NCI-H1105 treated with DMSO at 0.1 percent for 48 hours (cell line): Measurements from ENCODE around the gene P2RX3.
"Not testable (repeated sequence)": the region's sequence is repeated elsewhere in the genome, so short reads cannot be mapped to it uniquely, and the experiment has no call there.

Experiments
- DNase-seq: peaks from one replicate; lab custom pipeline; 2025; lab: John Stamatoyannopoulos, UW

The P2RX3 gene

DNA sequence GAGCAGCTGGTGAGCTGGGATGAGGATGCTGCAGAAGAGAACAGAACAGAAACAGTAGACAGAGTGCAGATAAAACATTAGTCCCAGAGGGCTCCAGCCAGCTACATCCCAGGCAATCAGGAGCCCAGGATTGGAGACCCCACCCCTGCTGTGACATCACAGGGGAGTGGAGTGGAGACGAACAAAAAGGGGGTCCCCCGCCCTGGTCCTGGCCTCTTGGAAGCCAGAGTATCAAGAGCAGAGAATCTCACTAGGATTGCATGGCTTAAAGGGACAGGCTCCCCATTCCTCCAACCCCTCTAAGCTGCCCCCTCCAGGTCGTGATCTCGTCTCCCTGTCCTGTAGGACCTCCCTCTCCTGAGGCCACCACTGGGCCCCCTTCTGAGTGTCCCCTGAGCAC lies at the start of gene P2RX3:
Gene P2RX3, plus strand, starts transcription at position 211 of the 400 bp plus-strand sequence. CDS start 199 bp downstream, outside the sequence.
- DNase-seq: no peak

DNA sequence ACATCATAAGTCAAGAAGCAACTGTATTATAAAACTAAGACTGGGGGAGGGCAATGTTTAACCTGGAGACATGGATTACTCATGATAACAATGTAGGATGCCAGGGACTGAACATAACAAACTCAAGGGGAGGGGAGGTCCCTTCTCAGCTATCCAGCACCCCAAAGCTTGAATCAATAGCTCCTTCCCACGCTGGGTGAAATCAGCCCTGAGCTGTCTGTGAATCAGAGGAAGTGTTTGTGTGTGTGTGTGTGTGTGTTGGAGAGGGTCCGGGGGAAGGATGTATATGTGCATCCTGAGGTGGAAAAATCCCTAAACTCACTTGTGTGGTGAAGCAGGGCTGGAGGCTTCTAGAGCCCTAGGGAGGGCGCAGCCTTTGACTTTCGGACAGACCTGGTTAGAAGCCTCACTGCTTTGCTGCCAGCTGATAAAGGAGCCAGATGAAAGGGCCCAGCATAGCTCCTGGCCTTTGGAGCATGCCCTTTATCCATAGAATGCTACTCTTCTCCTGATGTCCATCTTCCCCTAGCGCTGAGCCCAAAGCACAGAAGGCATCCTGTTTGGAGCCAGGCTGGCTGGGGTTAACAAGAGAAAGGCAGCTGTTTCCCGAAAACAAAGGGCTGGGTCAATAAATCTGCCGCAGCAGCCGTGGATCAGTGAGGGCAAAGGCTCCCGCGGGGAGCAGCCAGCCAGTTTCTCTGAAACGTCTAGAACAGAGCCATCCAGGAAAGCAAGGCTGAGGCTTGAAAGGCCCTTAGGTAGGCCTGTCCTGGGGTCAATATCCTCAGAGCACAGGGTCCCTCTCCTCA lies 49.2 kb upstream of the P2RX3 start:
- DNase-seq: peak; percentile 64

DNA sequence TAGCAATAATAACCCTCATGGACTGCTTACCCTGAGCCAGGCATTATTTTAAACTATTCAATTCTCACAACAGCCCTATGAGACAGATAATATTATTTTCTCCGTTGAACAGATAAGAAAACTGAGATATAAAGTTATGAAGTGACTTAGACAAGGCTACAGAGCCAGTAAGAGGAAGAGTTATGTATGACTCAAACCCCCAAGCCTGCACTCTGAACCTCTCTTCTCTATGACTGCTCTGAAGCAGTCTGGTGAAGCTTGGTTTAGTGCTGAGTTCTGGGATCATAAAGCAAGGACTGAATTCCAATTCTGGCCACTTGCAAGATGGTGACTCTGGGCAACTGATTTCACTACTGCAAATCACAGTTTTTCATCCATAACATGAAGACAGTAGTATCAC lies 47.9 kb upstream of the P2RX3 start:
- DNase-seq: no peak

DNA sequence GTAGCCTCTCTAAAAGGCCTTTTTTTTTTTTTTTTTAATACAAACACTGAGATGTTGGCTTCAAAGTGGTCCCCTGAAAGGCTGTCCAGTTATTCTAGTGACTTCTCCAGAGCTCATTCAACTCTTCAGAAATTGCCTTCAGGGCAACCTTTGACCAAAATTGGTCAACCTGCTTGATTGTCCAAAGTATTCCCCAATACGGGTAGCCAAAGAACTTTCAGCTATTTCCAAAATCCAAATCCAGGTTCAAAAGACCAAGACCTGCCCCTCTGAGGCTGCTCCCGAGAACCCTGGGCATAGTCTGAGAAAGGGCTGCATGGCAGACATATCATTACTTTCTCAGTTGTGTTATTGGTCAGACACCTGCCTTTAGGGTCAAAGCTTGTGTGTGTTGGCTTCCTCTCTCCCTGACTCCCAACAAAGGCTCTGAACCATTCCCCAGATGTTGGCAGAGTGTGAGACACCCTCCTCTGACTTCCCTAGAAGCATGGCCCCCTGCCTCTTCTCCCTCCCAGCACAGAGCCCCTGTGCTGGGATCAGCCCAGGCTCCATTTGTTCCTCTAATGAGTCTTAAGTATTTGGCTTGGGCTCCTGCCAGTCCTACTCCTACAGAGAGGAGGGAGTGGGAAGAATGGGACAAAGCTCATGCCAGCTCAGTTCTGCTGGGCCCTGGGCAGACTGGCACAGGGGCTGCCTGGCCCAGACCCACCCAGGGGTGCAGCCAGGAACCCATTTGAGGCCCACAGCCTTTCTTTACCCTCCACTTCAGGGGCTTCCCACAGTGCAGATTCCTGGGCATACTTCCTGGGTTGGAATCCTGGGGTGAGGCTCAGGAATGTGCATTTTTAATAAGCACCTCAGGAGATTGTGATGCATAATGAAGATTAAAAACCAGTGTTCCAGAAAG lies 43.7 kb upstream of the P2RX3 start:
- DNase-seq: peak; percentile 80

DNA sequence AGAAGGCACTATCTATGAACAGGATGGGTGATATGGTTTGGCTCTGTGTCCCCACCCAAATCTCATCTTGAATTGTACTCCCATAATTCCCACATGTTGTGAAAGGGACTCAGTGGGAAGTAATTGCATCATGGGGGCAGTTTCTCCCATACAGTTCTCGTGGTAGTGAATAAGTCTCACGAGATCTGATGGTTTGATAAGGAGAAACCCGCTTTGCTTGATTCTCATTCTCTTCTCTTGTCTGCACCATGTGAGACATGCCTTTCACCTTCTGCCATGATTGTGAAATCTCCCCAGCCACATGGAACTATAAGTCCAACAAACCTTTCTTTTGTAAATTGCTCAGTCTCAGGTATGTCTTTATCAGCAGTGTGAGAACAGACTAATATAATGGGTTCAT lies 41.9 kb upstream of the P2RX3 start:
- not testable (repeated sequence) for DNase-seq

DNA sequence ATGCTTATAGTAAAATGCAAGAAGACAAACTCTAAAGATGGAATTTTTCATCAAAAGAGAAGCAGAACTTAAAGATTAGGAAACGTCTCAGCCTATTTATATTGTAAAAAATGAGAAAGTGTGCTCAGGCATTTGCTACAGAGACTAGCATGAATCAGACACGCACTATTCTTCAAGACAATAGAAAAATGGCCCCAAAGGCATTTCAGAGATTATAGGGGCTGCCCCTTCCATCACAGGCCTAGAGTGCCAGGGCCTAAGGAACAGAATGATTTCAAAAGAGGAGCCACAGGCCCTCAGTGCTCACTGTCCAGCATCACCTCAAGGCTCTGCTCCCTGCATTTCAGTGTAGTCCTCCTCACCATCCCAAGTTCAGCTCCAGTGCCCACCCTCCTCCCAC lies 40.9 kb upstream of the P2RX3 start:
- DNase-seq: no peak

DNA sequence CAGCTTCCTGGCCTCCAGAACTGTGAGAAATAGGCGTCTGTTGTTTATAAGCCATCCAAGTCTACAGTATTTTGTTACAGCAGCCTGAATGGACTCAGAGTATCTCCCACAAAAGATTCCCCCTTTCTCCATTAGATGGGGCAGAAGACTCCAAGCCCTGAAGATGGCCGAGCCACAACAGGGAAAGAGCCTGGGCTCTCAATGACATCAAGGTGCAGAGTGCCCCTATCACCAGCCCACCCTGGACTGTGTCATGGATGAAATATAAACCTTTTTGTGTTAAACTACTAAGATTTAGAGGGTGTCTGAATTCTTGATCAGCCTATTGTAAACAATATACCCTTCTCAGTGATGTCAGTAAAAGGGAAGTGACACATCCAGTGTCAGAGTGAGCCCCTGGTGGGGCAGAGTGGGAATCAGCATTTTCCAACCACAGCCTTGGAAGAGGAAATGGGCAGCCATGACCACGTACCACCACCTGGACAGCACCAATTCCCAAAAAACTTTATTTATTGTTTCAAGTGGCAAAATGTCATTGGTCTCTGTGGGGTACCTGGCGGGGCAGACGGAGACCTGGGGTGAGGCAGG lies 38.9 kb upstream of the P2RX3 start:
- no peak for DNase-seq

DNA sequence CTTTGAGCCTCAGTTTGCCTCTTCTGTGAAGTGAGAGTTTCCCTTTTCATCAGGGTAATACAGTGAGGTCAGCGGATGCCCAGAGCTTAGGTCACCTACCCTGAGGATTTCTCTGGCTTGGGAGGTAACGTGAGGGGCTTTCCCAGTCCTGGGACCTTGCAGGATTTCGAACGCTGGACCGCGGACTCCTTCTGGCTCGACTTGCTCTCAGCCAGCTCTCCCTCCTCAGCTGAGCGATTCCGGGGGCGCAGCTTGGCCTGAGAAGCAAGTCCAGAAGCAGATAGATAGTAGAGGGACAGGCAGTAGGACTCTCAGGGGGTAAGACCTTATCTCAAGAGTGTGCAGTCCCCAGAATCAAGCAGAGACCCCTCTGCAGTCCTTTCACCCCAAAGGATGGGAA lies 37.4 kb upstream of the P2RX3 start:
- no peak for DNase-seq

DNA sequence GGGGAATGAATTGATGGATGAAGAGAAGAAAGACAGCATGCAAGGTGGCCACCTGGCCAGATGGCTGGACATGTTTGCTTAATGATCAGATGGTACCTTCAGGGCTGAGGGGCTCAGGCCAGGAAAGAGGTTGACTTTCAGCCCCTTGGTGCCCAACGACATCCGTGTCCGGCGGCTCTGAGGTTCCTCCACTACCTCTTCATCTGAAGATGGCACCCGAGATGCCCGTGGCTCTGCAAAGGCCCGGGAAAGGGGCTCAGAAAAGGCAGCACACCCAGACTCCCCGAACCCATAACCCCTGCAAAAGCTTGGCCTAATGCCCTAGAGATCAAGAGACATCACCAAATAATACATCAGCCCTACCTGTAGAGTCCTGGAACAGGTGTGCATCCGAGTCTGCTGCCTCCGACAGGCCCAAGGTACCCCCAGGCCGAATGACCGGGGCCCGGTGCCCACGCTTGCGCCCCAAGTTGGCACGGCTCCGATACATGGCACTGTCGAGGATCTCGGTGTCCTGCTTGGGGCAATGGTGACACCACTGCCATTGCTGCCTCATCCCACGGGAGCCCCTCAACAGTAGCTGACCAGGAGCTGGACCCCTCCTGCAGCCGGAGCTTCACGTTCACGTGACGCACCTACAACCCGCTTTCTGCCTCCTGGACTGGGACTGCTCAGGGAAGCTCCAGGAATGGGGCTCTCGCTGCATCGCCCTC lies 36.3 kb upstream of the P2RX3 start:
- DNase-seq: no peak

DNA sequence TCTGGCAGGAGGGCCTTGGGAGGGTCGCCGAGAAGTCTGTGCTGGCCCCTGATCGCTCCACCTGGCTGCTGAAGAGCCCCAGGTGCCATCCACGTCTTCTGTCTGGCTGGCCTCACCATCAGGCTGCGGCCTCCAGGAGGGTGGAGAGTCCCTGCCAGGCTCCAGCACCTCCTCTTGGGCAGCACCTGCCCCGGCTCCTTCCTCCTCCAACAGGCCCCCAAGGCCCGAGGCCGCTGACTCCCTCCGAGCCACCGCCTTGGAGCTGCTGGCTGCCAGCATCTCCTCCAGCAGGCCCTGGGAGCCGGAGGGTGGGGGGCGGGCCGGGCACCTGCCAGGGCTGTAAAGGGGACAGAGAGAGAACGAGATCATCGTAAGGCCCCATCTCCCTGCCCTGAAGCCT lies 35.7 kb upstream of the P2RX3 start:
- no peak for DNase-seq

DNA sequence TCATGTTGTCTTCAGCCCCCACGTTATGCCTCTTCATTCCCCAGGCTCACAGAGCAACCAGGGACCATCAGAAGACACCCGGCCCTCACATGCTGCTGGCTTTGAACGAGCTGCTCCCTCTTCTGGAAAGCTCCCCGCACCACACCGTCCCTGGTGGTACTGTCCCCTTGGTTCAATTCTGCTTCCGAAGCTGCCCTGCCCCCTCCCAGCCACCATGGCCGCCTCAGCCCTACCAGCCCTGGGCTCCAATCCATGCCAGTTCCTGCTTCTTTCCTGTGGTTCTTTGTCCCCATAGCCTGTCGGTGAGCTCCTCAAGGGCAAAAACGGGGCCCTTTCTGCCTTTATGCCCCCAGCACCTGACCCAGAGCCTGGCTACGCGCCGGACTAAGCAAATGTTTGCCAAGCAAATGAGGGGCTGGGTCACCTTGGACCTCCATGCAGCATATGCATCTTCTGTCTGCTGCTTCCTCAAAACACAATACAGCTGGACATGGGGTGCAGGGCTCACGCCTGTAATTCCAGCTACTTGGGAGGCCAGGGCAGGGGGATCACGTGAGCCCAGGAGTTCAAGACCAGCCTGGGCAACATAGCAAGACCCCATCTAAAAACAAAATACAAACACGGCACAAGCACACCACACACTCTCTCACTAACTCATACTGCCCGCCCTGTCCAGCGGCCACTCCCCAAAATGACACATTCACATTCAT lies 34.7 kb upstream of the P2RX3 start:
- no peak for DNase-seq

DNA sequence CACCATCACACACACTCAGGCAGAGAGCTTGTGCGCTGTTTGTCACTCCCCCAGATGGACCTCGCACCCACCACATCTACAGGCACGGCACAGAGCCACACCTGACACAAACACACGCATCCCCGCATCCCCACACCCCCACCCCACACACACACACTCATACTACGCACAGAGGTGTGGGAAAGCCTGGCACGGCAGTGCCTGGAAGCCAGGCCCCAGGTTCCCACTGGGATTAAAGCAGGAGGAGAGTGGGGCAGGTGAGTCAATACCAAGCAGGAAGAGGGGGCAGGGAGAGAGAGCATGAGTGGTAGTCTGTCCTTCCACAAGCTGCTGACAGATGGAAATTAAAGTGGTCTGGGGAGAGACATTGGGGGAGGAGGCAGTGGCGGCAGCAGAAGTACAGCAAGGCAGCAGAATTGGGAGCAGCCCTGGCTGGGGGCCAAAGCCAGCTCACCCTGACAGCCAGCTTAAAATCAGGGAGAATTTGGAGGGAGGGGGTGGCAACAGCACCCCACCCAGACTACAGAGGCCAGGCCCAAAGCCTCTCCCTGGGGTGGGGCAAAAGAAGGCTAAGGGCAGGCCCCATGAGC lies 34.1 kb upstream of the P2RX3 start:
- DNase-seq: peak; percentile 61

DNA sequence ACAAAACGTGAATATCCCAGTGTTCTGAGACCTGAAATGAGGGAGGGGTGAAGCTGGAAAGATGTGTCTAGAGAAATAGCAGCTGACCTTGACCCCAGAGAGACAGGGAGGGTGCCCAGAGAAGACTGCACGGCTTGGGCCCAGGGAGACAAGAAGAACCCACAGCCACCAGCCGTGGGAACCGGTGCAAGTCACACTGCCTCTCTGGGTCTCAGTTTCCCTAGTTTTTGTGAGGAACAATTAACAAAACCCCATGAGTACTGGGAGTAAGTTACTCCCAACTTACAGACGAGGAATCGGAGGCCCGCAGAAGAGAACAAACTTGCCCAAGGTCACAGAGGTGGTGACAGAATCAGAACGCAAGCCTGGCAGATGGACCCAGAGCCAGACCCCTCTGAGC lies 32.6 kb upstream of the P2RX3 start:
- DNase-seq: no peak

DNA sequence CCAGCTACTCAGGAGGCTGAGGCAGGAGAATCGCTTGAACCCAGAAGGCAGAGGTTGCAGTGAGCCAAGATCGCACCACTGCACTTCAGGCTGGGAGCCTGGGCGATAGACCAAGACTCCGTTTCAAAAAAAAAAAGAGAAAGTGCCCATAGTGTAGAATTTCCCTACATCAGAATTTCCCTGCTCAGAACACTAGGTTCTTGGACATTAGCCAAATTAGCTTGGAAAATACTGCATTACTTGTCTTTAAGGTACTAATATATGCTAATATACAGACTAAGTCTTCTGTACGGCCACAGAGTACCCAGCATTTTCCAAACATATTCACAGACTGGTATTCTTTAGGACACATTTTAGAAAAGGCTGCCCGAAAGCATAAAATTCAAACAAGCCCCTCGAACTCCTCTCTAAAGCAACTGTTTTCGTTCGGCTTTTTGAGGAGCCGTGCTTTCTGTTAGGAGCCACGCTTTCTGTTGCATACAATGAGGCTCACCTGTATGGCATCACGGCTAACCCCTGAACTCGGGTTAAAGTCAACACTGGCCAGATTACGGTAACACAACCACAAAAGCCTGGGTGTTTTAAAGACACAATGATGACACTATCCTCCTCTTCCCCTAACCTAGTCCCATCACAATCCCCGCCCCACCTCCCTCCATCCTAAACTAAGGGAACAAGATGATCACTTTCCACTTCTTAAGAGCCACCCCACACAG lies 31.8 kb upstream of the P2RX3 start:
- no peak for DNase-seq

DNA sequence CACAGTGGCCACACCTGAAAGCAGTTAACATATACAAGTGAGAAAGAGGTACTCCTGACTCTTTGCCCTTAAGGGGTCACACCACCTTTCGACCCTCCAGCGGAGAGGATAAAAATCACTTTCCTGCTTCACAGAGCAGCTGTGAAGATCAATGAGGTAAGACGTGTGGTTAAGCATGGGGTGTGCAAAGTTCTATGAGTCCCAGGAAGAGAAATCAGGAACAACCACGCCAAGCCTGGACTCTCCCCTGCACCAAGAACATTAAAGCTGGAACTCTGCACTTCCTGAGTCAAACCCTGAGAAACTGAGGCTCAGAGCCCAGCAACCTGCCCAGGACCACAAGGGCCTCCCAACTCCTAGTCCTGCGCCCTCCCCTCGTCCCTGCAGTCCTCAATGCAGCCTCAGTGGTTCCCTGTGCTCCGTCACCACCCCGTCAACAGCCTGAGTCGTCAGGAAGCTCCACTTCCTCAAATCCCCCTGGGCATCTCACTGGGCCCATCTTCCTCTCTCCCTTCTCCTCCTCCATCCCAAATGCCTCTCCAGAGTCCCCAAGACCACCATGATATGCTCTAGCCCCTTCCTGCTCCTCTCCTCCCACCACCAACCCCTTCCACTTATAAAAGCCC lies 31.1 kb upstream of the P2RX3 start:
- DNase-seq: no peak

DNA sequence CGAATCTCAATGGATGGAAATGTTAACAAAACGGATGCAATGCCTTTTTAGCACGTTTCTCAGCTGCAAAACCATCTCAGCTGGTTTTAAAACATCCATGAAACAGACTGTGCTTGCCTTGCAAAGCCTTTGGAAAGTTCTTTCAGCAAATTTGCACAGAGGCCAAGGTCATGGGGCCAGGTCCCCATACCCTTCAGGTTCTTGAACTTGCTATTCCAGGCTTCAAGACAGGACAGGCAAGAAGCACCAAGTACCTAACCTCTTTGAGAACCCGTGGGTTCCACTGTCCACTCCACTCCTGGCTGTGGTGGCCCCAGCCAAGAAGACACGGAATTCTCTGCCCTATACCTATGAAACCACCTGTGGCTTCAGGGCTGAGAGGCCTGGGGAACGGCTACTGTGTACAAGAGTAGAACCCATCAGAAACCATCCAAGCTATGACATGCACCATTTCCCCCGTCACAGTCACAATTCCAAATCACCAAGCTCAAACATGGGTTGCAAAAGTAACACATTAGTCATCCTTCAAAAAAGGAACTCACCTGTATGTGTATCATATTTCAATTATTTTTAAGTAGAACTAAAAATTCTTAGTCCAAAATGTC lies 30.4 kb upstream of the P2RX3 start:
- no peak for DNase-seq

DNA sequence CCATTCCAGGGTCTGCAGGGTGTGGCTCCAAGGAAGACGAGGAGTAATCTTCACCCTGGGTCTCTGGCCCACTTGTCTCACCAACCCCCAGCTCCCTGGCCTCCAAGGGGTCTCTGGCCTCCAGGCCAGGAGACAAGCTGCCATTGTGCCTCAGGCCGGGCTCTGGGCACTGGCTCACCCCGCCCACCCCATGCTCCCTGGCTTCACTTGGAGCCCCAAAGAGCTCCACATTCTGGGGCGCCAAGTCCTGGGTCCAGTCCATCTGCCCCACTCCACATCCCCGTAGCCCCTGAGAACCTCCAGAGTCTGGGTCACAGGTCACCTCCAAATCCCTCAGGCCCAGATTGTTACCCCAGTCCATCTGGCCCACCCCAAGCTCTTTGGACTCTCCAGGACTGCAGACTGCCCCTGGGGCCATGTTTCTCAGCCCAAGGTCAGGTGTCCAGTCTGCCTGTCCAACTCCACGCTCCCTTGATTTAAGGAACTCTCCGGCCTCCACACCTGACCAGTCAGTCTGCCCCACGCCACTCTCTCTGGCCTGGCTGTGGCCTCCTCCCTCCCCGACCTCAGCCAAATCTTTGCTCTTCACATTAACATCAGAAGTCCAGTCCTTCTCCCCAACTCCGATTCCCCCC lies 29.6 kb upstream of the P2RX3 start:
- DNase-seq: no peak

DNA sequence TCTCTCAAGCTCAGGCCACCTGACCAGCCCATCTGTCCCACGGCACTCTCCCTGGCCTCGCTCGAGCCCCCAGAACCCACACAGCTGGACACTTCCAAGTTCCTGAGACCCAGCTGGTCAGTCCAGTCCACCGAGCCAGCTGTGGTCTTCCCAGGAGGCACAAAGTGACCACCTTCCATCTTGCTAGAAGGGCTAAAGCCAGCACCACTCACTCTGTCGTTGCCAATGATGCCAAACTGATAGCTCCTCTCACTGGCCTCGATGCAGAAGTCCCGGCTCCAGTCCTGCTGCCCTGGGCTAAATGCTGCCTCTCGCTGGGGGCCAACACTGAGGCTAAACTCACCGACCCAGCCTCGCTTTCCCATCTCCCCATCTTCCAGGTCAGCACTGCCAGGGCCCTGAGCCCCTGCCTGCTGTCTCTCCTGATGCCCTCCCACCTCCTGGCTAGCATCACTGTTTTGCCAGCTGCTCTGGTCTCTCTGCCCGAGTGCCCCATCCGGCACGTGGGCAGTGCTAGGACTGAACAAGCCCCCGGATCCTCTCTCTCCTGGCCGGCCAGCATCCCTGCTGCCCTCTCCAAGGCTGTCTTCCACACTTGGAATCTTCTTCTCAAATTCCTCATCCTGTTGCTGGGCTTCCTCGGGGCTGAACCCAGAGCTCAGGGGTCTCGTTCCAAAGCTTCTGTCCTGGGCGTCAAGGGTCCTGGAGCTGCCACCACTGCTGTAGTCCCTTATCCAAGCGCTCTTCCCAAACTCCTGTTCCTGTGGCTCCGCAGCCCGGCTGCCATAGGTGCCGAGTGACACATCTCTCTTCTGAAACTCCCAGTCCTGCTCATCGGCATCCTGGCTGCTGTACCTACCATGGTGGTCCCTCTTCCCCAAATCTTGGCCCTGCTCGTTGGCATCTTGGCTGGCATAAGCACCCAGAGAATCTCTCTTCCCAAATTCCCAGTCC lies 28.8 kb upstream of the P2RX3 start:
- DNase-seq: no peak
